GM12873 (cell line): ENCODE data around the gene OR2D3.

Experiments
- CTCF ChIP-seq: IDR thresholded peaks from 2 replicates; pipeline ENCODE4 v1.5.1; 2012; ENCODE audit warnings: low read depth, mild to moderate bottlenecking, moderate library complexity, low read length, control low read depth; ENCODE audit not compliant: insufficient read depth; ENCODE audit errors: missing control alignments

OR2D3 gene

GRCh38 chr11:6931146-6931713 is 10.4 kb downstream of the OR2D3 start:
- TF ChIP-seq CTCF = no peak

DNA sequence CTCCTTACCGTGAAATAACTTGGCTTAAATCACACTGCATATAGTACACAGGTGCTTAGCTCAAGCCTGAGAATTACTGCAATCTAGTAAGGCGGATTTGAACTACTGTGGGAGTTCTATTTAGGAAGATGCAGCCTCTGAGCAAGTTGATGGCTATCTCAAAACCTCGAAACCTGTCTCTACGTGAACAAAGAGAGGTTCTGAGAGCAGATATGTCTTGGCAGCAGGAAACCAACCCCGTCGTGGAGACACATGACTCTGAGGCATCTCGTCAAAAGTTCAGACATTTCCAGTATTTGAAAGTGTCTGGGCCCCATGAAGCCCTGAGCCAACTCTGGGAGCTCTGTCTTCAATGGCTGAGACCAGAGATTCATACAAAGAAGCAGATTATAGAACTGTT is 11.3 kb downstream of the OR2D3 start:
- no peak for TF ChIP-seq CTCF

DNA sequence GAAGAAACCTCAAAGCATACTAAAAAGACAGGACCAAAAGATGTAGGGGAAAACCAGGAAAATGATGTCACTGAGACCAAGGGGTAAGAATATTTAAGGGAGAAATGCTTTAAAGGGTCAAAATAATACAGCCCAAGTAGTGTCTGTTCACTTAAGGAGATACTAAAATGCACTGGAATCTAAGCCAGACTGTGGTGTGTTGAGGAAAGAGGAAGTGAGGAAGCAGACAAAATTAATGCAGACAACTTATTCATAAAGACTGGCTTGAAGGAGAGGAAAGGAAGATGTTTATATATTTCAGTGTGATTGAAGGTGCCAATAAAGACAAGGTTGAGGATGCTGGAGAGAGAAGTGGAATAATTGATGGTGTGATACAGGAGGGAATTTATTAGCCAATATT is 21.2 kb downstream of the OR2D3 start:
- TF ChIP-seq CTCF = no peak

- no peak for TF ChIP-seq CTCF
Measured at GRCh38 chr11:6943131-6943530, 22.3 kb downstream of the OR2D3 start.

GRCh38 chr11:6962141-6962540 is 41.3 kb downstream of the OR2D3 start:
- no peak for TF ChIP-seq CTCF

DNA sequence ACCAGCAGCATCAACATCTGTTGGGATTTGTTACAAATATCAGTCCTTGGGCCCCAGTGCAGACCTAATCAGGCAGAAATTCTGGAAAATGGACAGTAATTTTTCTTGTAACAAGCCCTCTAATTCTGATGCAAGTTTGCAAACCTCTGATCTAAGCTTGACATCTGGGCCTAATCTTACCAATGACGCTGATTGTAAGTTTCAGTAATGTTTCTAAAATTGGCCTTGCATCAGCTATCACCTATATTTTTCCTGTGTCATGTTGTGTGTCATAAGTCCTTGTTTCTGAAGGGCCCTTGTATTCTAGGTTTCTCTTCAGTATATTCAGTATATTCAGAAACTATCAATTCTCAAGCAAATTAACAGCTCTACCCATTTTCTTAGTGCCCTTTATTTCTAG is 41.9 kb downstream of the OR2D3 start:
- TF ChIP-seq CTCF = no peak

GRCh38 chr11:6968816-6969215 is 48.0 kb downstream of the OR2D3 start:
- TF ChIP-seq CTCF = no peak
